IPS-18c (cell line): ENCODE results near the gene DLL1.

Experiments
- H3K4me3 ChIP-seq: 2 replicates; pipeline ENCODE4 v1.7.0; 2013; ENCODE audit warnings: low read depth, mild to moderate bottlenecking, low read length, moderate library complexity; ENCODE audit not compliant: insufficient read depth
- H3K9me3 ChIP-seq: one replicate; pipeline ENCODE4 v1.6.1; 2013; ENCODE audit warnings: mild to moderate bottlenecking, low read length, moderate library complexity; ENCODE audit not compliant: control insufficient read depth, insufficient read depth

The DLL1 gene

GRCh38 chr6:170287371-170287876 is 3.5 kb downstream of the DLL1 start:
- H3K9me3 ChIP-seq = peaks cover 2% of the 10 kb centered on the region
- no peak overlapping the region for H3K4me3 ChIP-seq

GRCh38 chr6:170286934-170287265 is 4.0 kb downstream of the DLL1 start:
- H3K9me3 ChIP-seq = peaks cover 2% of the 10 kb centered on the region
- H3K4me3 ChIP-seq = no peak overlapping the region

GRCh38 chr6:170286246-170286933 is 4.5 kb downstream of the DLL1 start:
- H3K4me3 ChIP-seq = no peak overlapping the region
- H3K9me3 ChIP-seq = peaks cover 2% of the 10 kb centered on the region

GRCh38 chr6:170285482-170285881 is 5.4 kb downstream of the DLL1 start:
- Histone ChIP-seq H3K9me3 (peaks cover 2% of the 10 kb centered on the region), H3K4me3 (no peak overlapping the region)

GRCh38 chr6:170284866-170285469 is 5.9 kb downstream of the DLL1 start:
- H3K9me3 ChIP-seq = peaks cover 2% of the 10 kb centered on the region
- no peak overlapping the region for H3K4me3 ChIP-seq

DNA sequence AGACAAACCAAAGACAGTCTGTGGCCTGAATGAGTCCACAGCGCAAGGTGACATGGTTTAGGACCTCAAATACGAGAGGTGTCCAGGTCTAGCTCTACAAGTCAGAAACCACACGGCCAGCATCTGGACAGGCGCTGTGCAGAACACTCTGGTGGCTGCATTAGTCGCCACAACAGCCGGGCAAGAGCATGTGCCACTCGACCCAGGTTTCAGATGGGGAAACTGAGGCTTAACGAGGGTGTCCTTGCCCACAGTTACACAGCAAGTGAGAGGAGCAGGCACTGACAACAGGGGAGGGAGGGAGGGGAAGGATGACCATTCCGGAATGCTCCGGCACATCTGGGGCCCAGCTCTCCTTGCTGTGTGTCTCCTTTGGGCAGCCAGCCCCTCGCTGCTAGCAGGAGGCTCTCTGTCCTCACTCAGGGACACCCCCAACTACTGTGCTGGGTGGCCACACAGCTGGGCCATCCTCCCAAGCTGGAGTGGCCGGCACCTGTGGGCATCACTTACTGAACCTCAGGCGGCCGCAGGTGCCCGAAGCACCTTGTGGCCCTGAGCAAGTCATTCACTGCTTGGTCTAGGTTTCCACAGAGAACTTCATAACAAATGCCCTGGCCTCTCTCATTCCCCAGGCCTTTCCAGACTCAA is 6.6 kb downstream of the DLL1 start:
- Histone ChIP-seq H3K4me3 (no peak overlapping the region), H3K9me3 (peaks cover 2% of the 10 kb centered on the region)

DNA sequence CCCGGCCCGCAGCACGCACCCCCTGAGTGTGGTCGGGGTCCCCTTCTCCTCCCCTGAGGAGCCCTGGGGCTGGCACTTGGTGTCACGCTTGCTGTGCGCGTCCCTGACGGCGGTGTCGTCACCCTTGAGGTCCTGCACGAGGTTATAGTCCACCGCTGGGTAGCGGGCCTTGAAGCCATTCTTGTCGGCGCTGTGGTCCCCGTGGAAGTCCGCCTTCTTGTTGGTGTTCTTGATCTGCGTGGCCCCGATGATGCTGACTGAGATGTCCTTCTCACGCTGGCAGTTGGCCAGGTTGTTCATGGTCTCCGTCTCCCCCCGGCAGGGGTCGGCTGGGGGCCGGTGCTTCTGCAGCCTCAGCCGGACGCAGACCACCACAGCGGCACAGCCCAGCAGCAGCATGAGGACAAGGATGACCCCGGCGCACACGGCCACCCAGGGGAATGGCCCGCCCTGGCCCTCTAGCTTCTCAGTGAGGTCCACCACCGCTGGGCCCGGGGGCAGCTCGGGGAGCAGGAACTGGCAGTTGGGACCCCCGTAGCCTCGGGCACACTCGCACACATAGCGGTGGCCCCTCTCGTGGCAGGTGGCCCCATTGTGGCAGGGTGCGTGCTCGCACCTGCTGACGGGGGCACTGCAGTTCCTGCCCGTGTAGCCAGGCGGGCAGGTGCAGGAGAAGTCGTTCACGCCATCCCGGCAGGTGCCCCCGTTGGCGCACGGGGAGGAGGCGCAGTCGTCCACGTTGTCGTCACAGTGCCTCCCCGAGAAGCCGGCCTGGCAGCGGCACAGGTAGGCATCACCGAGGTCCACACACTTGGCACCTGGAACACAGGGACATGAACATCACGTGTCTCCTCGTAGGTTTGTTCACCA is 7.4 kb downstream of the DLL1 start:
- no peak overlapping the region for H3K4me3 ChIP-seq
- H3K9me3 ChIP-seq = peaks cover 2% of the 10 kb centered on the region

DNA sequence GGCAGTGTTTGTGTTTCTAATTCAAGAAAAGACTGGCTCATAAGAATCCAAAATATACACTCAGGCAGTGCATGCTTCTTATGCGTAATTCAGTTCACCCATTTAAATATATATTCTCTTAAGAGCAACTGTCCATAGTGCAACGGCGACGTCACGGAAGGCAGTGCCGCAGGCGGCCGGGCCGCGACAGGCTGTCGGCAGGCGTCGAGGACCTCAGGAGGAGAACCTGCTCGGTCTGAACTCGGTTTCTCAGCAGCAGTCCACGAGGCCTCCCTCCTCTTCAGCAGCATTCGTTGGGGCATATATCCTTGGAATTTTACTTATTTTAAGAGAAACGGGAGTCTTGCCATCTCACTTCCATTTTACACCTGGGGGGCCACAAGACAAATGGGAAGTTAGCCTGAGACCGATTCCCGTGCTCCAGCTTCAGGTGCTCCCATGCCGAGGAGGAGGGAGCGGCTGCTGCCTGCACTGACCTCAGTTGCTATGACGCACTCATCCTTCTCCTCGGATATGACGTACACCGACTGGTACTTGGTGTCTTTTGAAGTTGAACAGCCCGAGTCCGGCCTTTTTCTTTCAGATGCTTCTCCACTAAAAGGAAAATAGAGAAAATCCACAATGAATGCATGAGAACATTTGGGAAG is 8.2 kb downstream of the DLL1 start:
- peaks cover 2% of the 10 kb centered on the region for H3K9me3 ChIP-seq

GRCh38 chr6:170281331-170282292 is 9.3 kb downstream of the DLL1 start:
- no peak overlapping the region for H3K4me3 ChIP-seq
- H3K9me3 ChIP-seq = no peaks in the 10 kb centered on the region

More for the DNA sequence above, 8.2 kb downstream of the DLL1 start:
- H3K4me3 ChIP-seq = no peak overlapping the region

DNA sequence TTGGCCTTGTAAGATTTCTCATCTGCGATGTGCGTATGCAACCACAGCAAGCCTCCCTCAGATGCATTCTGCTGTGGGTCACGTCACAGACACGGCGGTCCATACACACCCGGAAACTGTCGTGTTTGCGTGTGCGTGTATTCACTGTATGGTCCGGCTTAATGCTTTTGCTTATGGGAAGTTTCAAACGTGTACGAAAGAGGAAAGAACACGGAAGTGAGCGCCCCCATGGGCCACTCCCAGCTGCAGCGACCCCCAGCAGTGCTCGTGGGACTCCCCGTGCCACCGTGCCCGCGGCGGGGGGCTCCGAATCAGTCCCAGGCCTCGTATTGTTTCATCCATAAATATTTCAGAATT is 10.2 kb downstream of the DLL1 start:
- Histone ChIP-seq H3K9me3 (no peaks in the 10 kb centered on the region), H3K4me3 (no peak overlapping the region)

DNA sequence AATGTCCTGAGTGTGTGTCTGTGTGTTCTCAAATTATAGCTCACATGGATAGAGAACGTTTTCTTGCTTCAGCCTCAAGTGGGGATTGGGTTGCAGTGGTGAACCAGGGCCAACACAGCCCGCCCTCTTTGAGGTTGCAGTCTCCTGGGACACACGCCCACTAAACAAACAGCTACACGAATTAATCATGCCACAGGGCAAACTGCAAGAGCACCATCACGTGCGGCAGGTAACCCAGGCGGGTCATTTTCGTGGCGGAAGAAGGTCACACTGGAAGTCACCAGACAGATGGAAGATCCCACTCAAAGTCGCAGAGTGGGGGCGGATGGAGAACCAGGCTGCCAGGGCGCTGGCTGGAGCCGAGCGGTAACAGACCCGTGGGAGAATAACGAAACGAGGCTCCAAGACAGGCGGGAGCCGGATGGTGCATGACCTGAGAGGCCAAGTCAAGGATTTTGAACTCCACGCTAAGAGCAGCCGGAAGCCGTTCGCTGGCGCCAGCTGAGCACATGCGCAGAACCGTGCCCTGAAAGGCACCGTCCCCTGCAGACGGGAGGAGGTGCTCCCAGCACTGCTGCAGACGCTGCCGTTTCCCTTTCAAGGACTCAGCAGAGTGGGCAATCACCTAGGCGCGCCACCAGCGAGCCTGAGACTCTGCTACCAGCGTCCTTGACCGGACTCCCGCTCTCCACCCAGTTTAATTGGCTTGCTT is 10.7 kb downstream of the DLL1 start:
- H3K4me3 ChIP-seq = no peak overlapping the region
- no peaks in the 10 kb centered on the region for H3K9me3 ChIP-seq

DNA sequence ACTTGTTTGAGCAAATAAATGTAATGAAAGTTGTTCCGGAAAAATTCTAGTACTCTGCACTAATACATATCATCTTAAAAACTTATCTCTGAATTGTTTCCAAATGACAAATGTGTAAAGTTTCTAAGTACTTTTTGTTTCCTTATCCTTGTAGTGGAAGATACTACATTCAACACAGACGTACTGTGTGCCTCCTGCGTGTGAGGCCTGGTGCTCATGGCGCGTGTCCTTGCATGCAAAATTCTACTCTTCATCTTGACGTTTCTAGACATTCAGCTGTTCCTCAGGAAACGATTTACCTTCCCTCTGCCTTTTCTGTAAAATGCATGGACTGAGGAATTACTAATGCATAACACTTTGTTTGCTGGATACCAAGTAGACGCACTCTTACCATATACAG is 11.5 kb downstream of the DLL1 start:
- Histone ChIP-seq H3K9me3 (no peaks in the 10 kb centered on the region), H3K4me3 (no peak overlapping the region)

- Histone ChIP-seq H3K4me3 (no peak overlapping the region), H3K9me3 (no peaks in the 10 kb centered on the region)
Observed at GRCh38 chr6:170278743-170279094, 12.2 kb downstream of the DLL1 start.

DNA sequence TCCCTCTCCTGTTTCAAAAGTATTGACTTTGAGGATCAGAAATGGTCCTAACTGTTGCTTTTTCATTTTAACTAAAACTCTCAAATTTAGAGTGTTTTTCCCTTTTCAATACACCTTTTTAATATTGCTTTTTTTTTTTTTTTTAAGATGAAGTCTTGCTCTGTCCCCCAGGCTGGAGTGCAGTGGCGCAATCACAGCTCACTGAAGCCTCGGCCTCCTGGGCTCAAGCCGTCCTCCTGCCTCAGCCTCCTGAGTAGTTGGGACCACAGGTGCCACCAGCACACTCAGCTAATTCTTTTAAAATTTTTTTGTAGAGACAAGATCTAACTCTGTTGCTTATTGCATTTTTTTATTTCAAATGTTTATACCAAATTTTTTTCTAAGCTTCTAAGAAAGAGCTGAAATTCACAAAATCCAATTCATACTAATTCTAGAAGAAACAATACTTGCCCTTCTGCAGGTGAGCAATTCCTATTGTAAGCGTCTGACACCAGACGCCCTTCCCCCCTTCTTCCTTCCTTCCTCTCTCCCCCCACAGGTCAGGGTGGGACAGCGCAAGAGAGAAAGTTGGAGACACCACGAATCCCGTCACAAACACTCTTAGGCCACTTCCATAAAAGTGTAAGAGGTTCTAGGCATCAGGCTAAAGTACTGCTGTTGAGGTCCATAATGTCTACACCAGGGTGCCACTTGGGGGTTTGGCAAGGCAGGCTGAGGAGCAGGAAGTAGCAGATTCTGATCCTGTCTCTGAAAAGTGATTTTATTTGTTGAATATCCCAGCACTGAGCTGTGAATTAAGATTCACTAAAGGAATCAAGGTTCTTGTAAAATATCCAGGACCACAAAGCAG is 12.8 kb downstream of the DLL1 start:
- no peaks in the 10 kb centered on the region for H3K9me3 ChIP-seq
- H3K4me3 ChIP-seq = no peak overlapping the region
